MV-4-11 (cell line): ENCODE measurements around the gene CMTM4.
A peak's percentile ranks its signal among the peaks of the same experiment; 100 is the strongest.
"Not testable (repeated sequence)": the region's sequence is repeated elsewhere in the genome, so short reads cannot be mapped to it uniquely, and the experiment has no call there.

Source experiments
- DNase-seq: peaks from one replicate; lab custom pipeline; 2025; lab: John Stamatoyannopoulos, UW

Gene CMTM4

GRCh38 chr16:66705790-66706505 is 9.4 kb upstream of the CMTM4 start:
- no peak for DNase-seq

- peak; percentile 43 for DNase-seq
Measured at GRCh38 chr16:66703406-66704215, 7.1 kb upstream of the CMTM4 start.

- no peak for DNase-seq
Measured at GRCh38 chr16:66701516-66701915, 5.0 kb upstream of the CMTM4 start.

DNA sequence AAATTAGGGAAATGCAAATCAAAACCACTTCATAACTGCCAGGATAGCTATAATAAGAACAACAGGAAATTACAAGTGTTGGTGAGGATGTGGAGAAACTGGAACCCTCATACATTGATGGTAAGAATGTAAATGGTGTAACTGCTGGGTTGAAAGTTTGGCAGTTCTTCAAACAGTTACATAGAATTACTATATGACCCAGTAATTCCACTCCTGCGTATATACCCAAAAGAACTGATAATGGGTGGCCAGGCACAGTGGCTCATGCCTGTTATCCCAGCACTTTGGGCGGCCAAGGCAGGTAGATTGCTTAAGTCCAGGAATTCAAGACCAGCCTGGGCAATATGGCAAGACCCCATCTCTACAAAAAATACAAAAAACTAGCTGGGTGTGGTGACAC is 4.5 kb upstream of the CMTM4 start:
- DNase-seq = peak; percentile 72

DNA sequence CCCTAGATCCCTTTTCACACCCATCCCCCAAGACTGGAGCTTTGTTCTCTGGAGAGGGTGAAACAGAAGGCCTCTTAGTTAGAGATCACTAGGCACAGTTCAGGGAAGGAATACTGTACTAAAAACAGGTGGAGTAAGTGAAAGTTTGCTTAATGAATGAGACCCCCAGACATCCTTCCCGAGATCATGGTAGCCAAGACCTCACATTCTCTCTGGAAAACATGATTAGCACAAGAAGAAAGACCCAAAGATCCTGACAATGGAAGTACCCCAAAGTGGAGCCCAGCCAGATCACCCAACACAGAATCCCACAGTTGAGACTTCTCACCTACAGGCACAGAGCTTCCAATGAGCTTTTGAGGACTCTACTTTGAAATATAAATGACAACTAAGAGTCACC is 3.4 kb upstream of the CMTM4 start:
- DNase-seq = peak; percentile 31

DNA sequence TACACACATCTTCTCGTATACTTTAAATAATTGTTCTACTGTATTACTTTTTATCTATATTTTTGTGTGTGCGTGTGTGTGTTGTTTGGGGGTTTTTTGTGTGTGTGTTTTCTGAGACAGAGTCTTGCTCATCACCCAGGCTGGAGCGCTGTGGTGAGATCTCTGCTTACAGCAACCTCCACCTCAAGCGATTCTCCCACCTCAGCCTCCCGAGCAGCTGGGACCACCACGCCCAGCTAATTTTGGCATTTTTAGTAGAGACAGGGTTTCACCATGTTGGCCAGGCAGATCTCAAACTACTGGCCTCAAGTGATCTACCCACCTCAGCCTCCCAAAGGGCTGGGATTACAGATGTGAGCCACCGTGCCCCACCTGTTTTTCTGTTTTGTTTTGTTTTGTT is 1.5 kb upstream of the CMTM4 start:
- no peak for DNase-seq

DNA sequence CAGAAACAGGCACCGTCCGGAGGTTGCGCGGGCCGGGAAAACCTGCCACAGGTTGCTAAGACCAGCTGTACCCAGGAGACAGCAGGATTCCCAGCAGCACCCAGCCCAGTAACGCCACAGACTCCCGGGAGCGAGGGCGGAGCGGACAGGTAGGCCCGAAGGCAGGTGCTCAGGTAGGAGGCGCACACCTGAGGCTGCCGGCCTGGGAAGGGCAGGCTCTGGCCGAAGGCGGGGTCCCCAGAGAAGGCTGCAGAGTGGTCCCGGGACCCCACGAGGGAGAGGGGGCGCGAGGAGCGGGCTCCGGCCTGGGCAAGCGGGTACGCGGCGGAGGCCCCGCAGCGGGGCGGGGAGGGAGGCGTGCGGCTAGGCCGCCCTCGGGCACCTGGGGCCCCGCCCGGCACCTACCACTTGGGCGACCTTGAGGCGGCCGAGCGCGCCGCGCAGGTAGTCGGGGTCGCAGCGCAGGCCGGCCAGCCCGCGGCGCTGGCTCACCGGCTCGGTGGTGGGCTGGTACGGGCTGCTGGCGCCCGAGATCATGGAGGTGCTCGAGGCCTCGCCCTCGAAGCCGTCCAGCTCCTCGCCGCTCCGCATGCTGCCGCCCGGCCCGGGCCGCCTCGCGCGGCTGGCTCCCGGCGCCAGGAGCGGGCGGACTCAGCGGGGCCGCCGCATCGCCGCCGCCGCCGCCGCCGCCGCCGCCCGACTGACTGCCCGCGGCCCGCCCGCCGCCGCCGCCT is 441 bp downstream of the CMTM4 start:
- no peak for DNase-seq

GRCh38 chr16:66695471-66695934 is 1.0 kb downstream of the CMTM4 start:
- peak; percentile 43 for DNase-seq

DNA sequence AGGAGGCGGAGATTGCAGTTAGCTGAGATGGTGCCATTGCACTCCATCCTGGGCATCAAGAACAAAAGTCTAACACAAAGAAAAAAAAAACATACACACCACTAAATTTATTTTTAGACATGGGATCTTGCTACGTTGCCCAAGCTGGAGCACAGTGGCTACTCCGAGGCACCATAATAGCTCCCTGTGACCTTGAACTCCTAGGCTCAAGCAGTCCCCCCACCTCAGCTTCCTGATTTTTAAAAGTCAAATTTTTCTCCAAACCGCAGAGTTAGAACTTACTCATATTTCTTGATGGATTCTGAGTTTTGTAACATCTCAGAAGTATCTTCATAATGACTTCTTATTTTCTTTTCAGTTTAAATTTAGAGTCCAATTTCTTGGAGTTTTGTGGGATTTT is 3.4 kb downstream of the CMTM4 start:
- peak; percentile 77 for DNase-seq

DNA sequence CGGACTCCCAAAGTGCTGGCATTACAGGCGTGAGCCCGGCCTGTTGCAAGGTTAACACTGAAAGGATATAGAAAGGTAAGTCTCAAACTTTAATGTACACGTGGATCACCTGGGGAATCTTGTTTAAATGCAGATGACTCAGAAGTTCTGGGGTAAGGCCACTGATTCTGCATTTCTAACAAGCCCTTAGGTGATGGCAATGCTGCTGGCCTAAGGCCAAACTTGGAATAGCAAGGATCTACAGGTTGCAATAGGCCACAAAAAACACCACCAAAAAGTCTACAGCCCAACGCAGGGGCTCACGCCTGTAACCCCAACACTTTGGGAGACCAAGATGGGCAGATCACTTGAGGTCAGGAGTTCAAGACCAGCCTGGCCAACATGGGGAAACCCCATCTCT is 4.2 kb downstream of the CMTM4 start:
- no peak for DNase-seq

DNA sequence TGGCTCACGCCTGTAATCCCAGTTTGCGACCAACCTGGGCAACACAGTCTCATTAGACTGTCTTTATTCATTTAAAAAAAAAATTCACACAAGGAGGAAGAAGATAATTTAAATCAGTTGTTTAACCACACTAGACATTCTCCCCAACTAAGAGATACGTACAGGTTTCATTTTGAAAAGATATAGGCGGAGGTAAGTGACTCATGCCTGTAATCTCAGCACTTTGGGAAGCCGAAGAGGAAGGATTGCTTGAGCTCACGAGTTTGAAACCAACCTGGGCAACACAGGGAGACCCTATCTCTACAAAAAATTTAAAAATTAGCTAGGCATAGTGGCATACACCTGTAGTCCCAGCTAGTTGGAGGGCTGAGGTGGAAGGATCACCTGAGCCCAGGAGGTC is 5.3 kb downstream of the CMTM4 start:
- no peak for DNase-seq

GRCh38 chr16:66690106-66690847 is 6.3 kb downstream of the CMTM4 start:
- DNase-seq = no peak

- no peak for DNase-seq
Measured at GRCh38 chr16:66689282-66689681, 7.3 kb downstream of the CMTM4 start.

DNA sequence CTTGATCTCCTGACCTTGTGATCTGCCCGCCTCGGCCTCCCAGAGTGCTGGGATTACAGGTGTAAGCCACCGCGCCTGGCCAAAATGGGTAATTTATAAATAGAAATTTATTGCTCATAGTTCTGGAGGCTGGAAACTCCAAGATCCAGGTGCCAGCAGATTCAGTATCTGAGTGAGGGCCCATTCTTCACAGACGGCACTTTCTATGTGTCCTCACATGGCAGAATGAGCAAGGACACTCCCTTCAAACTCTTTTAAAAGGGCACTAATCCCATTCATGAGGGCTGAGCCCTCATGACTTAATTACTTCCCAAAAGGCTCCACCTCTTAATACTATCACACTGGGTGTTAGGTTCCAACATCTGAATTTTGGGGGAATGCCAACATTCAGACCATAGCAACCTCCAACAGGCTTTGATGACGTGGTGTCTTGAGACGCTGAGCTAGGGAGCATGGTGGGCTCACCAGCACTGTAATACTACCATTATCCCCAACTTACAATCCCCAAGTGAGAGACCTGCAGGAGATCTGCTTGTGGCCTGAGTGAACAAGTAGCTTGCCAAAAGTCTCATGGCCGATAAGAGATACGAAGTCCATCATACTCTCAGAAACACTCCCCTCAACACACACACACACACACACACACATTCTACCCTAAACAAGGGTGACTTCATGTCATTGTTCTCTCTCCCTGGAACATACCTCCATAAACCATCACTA is 8.5 kb downstream of the CMTM4 start:
- DNase-seq = no peak

GRCh38 chr16:66685501-66686115 is 10.9 kb downstream of the CMTM4 start:
- not testable (repeated sequence) for DNase-seq

DNA sequence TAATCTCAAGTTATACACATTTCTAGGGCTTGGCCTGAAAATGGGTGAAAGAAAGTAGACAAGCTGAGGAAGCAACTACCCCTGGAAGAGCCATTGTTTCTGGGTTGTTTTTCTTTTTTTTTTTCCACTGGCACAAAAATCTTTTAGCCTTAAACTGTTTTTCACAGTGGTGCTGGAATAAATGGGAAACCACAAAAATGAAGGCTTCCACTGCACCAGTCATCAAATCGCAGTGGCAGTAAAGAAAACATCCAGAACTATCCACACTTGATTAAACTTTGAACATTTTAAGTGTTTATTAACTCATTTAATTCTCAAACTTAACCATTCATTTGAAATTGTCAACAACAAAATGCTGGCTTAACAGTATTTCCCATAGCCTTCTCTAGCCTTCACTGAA is 14.3 kb downstream of the CMTM4 start:
- no peak for DNase-seq

GRCh38 chr16:66681676-66682075 is 14.9 kb downstream of the CMTM4 start:
- DNase-seq = no peak

DNA sequence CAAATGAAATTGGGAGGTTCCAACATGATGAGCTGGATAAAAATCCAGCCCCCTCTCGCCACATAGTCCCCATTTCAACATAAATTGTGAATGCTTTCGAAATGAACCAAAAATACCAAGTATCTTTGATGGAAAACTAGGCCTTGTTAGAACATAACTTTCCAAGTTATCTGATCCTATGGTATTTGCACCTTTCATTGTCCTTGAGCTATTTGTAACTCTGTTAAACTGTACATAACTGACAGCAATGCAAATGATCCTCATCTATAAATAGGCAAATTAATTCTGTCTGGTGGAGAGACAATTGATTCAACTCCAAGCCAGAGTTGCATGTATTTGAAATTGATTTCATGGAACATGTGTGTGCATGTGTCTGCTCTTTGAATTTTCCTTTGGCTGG is 18.2 kb downstream of the CMTM4 start:
- no peak for DNase-seq

- no peak for DNase-seq
Measured at GRCh38 chr16:66677836-66678235, 18.7 kb downstream of the CMTM4 start.

- DNase-seq = no peak
Measured at GRCh38 chr16:66677179-66677578, 19.4 kb downstream of the CMTM4 start.

- no peak for DNase-seq
Measured at GRCh38 chr16:66676599-66676998, 19.9 kb downstream of the CMTM4 start.
